WTC11 (cell line): ENCODE data around the gene COPS7A. TPM values are rescaled to one million over a fixed set of nuclear protein-coding genes. Genes with fewer than 3 reads are reported as not detected.

ENCODE experiments used
- ATF6 ChIP-seq: sonication (generic); formaldehyde crosslinking; IDR thresholded peaks from 2 replicates; pipeline ENCODE4 v1.8.1; 2023; ENCODE audit warnings: mild to moderate bottlenecking, missing genetic modification reagents
- ELF4 ChIP-seq: sonication (generic); formaldehyde crosslinking; IDR thresholded peaks from 2 replicates; pipeline ENCODE4 v1.8.1; 2022; ENCODE audit warnings: low read depth, mild to moderate bottlenecking, moderate library complexity, missing genetic modification reagents
- EMX1 ChIP-seq: fragments of 250-450 bp; sonication (Bioruptor Pico); IDR thresholded peaks from 2 replicates; pipeline ENCODE4 v1.8.0; 2021; ENCODE audit warnings: mild to moderate bottlenecking
- FOXK1 ChIP-seq: sonication (generic); formaldehyde crosslinking; IDR thresholded peaks from 2 replicates; pipeline ENCODE4 v1.8.0; 2022; ENCODE audit warnings: mild to moderate bottlenecking, moderate library complexity, missing genetic modification reagents
- FOXP4 ChIP-seq: sonication (generic); formaldehyde crosslinking; IDR thresholded peaks from 2 replicates; pipeline ENCODE4 v1.8.0; 2022; ENCODE audit warnings: mild to moderate bottlenecking, missing genetic modification reagents
- IRF2 ChIP-seq: sonication (generic); formaldehyde crosslinking; IDR thresholded peaks from 2 replicates; pipeline ENCODE4 v1.8.0; 2022; ENCODE audit warnings: low read depth, missing genetic modification reagents, borderline replicate concordance
- JAZF1 ChIP-seq: fragments of 250-450 bp; sonication (Bioruptor Pico); IDR thresholded peaks from 2 replicates; pipeline ENCODE4 v1.9.0; 2021; ENCODE audit warnings: moderate library complexity, mild to moderate bottlenecking, inconsistent platforms
- NFE2L1 ChIP-seq: sonication (generic); formaldehyde crosslinking; IDR thresholded peaks from 2 replicates; pipeline ENCODE4 v1.8.1; 2023; ENCODE audit warnings: missing genetic modification reagents
- NR3C1 ChIP-seq: sonication (generic); formaldehyde crosslinking; conservative IDR thresholded peaks from 2 replicates; pipeline ENCODE4 v1.8.1; 2023; ENCODE audit warnings: low read depth, mild to moderate bottlenecking, missing genetic modification reagents
- OVOL2 ChIP-seq: fragments of 250-450 bp; sonication (Bioruptor Pico); IDR thresholded peaks from 2 replicates; pipeline ENCODE4 v1.9.0; 2021; ENCODE audit warnings: mild to moderate bottlenecking, borderline replicate concordance
- RELA ChIP-seq: sonication (generic); formaldehyde crosslinking; IDR thresholded peaks from 2 replicates; pipeline ENCODE4 v1.8.1; 2022; ENCODE audit warnings: missing genetic modification reagents, mild to moderate bottlenecking, borderline replicate concordance
- RORB ChIP-seq: fragments of 250-450 bp; sonication (Bioruptor Pico); IDR thresholded peaks from 2 replicates; pipeline ENCODE4 v1.9.0; 2021; ENCODE audit warnings: mild to moderate bottlenecking
- SP1 ChIP-seq: sonication (generic); formaldehyde crosslinking; conservative IDR thresholded peaks from 2 replicates; pipeline ENCODE4 v1.8.1; 2022; ENCODE audit warnings: missing genetic modification reagents
- TEAD1 ChIP-seq: sonication (generic); formaldehyde crosslinking; IDR thresholded peaks from 2 replicates; pipeline ENCODE4 v1.8.0; 2022; ENCODE audit warnings: mild to moderate bottlenecking, missing genetic modification reagents
- ZNF121 ChIP-seq: sonication (generic); formaldehyde crosslinking; IDR thresholded peaks from 2 replicates; pipeline ENCODE4 v1.8.0; 2023; ENCODE audit warnings: missing genetic modification reagents
- ZNF232 ChIP-seq: sonication (generic); formaldehyde crosslinking; IDR thresholded peaks from 2 replicates; pipeline ENCODE4 v1.8.0; 2022; ENCODE audit warnings: mild to moderate bottlenecking, missing genetic modification reagents
- ZNF263 ChIP-seq: sonication (generic); formaldehyde crosslinking; IDR thresholded peaks from 2 replicates; pipeline ENCODE4 v1.8.1; 2022; ENCODE audit warnings: low read depth, mild to moderate bottlenecking, moderate library complexity, missing genetic modification reagents
- ZNF416 ChIP-seq: fragments of 250-450 bp; sonication (Bioruptor Pico); IDR thresholded peaks from 2 replicates; pipeline ENCODE4 v1.9.0; 2021; ENCODE audit warnings: mild to moderate bottlenecking, inconsistent platforms
- ZNF512 ChIP-seq: sonication (generic); formaldehyde crosslinking; IDR thresholded peaks from 2 replicates; pipeline ENCODE4 v1.8.1; 2022; ENCODE audit warnings: missing genetic modification reagents, borderline replicate concordance
- ZNF671 ChIP-seq: fragments of 250-450 bp; sonication (Bioruptor Pico); IDR thresholded peaks from 2 replicates; pipeline ENCODE4 v1.8.0; 2021; ENCODE audit warnings: mild to moderate bottlenecking
- ZSCAN18 ChIP-seq: fragments of 250-450 bp; sonication (Bioruptor Pico); IDR thresholded peaks from 2 replicates; pipeline ENCODE4 v2.1.2; 2022; ENCODE audit warnings: mild to moderate bottlenecking, moderate library complexity
- total RNA-seq: library from RNA; stranded (reverse); gene quantifications from 3 replicates; pipeline ENCODE4 v1.2.3, GENCODE V29; 2021
- TF ChIP-seq, protein P1 (sequence below): sonication (generic); formaldehyde crosslinking; IDR thresholded peaks from 2 replicates; pipeline ENCODE4 v1.8.0; 2023; ENCODE audit warnings: mild to moderate bottlenecking, missing genetic modification reagents
- TF ChIP-seq, protein P2 (sequence below): fragments of 250-450 bp; sonication (Bioruptor Pico); IDR thresholded peaks from 2 replicates; pipeline ENCODE4 v1.9.0; 2021; ENCODE audit warnings: mild to moderate bottlenecking
- TF ChIP-seq, protein P3 (sequence below): sonication (generic); formaldehyde crosslinking; IDR thresholded peaks from 2 replicates; pipeline ENCODE4 v1.8.1; 2022; ENCODE audit warnings: low read depth, missing genetic modification reagents, borderline replicate concordance
- TF ChIP-seq, protein P4 (sequence below): sonication (generic); formaldehyde crosslinking; IDR thresholded peaks from 2 replicates; pipeline ENCODE4 v1.8.0; 2023; ENCODE audit warnings: missing genetic modification reagents
- TF ChIP-seq, protein P5 (sequence below): sonication (generic); formaldehyde crosslinking; IDR thresholded peaks from 2 replicates; pipeline ENCODE4 v1.8.0; 2022; ENCODE audit warnings: mild to moderate bottlenecking, missing genetic modification reagents

COPS7A gene
- total RNA-seq, 1 experiment from 2014 or later, result 41.4 TPM

GRCh38 chr12:6688999-6689882, 34.6 kb upstream of the COPS7A start, which contains the start of gene ZNF384 (continued):
- TF ChIP-seq ZSCAN18 (no peak), ZNF121 (CRISPR knock-in tag) (no peak), ZNF232 (CRISPR knock-in tag) (no peak), ZNF671 (CRISPR knock-in tag) (no peak), EMX1 (no peak), ATF6 (0 out of 2 replicates have a peak, but pooled peaks have one; percentile 12), NFE2L1 (CRISPR knock-in tag) (no peak), NR3C1 (CRISPR knock-in tag) (0 out of 2 replicates have a peak, but pooled peaks have one; percentile 71), RELA (CRISPR knock-in tag) (no peak), ZNF512 (no peak), FOXP4 (CRISPR knock-in tag) (peak; percentile 1), TEAD1 (CRISPR knock-in tag) (peak; percentile 55), IRF2 (CRISPR knock-in tag) (no peak), SP1 (CRISPR knock-in tag) (peak; percentile 82), FOXK1 (peak; percentile 78), OVOL2 (no peak), JAZF1 (CRISPR knock-in tag) (no peak), ZNF263 (CRISPR knock-in tag) (peak; percentile 63; the same call in 1 of the 2 replicates), ZNF416 (peak; percentile 67; the same call in 1 of the 2 replicates), RORB (CRISPR knock-in tag) (no peak), ELF4 (no peak)
- TF ChIP-seq, protein P1, sequence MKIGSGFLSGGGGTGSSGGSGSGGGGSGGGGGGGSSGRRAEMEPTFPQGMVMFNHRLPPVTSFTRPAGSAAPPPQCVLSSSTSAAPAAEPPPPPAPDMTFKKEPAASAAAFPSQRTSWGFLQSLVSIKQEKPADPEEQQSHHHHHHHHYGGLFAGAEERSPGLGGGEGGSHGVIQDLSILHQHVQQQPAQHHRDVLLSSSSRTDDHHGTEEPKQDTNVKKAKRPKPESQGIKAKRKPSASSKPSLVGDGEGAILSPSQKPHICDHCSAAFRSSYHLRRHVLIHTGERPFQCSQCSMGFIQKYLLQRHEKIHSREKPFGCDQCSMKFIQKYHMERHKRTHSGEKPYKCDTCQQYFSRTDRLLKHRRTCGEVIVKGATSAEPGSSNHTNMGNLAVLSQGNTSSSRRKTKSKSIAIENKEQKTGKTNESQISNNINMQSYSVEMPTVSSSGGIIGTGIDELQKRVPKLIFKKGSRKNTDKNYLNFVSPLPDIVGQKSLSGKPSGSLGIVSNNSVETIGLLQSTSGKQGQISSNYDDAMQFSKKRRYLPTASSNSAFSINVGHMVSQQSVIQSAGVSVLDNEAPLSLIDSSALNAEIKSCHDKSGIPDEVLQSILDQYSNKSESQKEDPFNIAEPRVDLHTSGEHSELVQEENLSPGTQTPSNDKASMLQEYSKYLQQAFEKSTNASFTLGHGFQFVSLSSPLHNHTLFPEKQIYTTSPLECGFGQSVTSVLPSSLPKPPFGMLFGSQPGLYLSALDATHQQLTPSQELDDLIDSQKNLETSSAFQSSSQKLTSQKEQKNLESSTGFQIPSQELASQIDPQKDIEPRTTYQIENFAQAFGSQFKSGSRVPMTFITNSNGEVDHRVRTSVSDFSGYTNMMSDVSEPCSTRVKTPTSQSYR (CRISPR knock-in tag), result no peak
- TF ChIP-seq, protein P2, sequence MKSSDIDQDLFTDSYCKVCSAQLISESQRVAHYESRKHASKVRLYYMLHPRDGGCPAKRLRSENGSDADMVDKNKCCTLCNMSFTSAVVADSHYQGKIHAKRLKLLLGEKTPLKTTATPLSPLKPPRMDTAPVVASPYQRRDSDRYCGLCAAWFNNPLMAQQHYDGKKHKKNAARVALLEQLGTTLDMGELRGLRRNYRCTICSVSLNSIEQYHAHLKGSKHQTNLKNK (CRISPR knock-in tag), result no peak
- TF ChIP-seq, protein P3, sequence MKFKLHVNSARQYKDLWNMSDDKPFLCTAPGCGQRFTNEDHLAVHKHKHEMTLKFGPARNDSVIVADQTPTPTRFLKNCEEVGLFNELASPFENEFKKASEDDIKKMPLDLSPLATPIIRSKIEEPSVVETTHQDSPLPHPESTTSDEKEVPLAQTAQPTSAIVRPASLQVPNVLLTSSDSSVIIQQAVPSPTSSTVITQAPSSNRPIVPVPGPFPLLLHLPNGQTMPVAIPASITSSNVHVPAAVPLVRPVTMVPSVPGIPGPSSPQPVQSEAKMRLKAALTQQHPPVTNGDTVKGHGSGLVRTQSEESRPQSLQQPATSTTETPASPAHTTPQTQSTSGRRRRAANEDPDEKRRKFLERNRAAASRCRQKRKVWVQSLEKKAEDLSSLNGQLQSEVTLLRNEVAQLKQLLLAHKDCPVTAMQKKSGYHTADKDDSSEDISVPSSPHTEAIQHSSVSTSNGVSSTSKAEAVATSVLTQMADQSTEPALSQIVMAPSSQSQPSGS, result no peak
- TF ChIP-seq, protein P4, sequence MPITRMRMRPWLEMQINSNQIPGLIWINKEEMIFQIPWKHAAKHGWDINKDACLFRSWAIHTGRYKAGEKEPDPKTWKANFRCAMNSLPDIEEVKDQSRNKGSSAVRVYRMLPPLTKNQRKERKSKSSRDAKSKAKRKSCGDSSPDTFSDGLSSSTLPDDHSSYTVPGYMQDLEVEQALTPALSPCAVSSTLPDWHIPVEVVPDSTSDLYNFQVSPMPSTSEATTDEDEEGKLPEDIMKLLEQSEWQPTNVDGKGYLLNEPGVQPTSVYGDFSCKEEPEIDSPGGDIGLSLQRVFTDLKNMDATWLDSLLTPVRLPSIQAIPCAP (CRISPR knock-in tag), result no peak
- TF ChIP-seq, protein P5, sequence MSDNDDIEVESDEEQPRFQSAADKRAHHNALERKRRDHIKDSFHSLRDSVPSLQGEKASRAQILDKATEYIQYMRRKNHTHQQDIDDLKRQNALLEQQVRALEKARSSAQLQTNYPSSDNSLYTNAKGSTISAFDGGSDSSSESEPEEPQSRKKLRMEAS (CRISPR knock-in tag), result peak; percentile 60; the same call in 1 of the 2 replicates
